Measurements from ENCODE around the gene SMC3.
"Not testable (repeated sequence)": the region's sequence is repeated elsewhere in the genome, so short reads cannot be mapped to it uniquely, and the experiment has no call there.

Gene SMC3

DNA sequence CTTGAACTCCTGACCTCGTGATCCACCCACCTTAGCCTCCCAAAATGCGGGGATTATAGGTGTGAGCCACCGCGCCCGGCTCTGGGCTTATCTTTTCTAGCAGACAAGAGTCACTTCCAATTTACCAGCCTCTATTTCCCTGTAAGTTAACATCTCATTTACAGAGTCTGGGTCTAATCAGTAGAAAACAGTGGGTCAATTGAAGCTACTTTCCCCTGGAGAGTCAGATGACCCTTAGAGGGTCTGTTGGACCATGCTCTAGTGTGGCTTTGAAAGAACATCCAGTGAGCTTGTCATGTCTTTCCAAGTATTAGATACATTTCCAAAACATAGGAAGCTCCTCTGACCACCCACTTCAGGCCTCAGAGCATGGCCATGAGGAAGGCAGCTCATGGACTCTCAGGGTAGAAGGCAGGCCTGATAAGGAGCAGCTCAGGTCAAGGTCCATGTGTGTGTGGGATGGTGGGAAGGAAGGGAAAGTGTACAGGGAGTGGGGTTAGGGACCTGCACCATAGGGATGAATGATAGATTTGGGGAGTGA lies 49.1 kb downstream of the SMC3 start:
- TF ChIP-seq, protein P1, sequence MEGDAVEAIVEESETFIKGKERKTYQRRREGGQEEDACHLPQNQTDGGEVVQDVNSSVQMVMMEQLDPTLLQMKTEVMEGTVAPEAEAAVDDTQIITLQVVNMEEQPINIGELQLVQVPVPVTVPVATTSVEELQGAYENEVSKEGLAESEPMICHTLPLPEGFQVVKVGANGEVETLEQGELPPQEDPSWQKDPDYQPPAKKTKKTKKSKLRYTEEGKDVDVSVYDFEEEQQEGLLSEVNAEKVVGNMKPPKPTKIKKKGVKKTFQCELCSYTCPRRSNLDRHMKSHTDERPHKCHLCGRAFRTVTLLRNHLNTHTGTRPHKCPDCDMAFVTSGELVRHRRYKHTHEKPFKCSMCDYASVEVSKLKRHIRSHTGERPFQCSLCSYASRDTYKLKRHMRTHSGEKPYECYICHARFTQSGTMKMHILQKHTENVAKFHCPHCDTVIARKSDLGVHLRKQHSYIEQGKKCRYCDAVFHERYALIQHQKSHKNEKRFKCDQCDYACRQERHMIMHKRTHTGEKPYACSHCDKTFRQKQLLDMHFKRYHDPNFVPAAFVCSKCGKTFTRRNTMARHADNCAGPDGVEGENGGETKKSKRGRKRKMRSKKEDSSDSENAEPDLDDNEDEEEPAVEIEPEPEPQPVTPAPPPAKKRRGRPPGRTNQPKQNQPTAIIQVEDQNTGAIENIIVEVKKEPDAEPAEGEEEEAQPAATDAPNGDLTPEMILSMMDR (IDR thresholded peaks at IDR 0.05; ENCODE audit: low read depth, low read length) = no peak
- Histone ChIP-seq H3K36me3 (no peaks in the 10 kb centered on the region), H3K27me3 (ENCODE audit: insufficient read depth, low read depth, severe bottlenecking) (no peaks in the 10 kb centered on the region), H3K9me3 (ENCODE audit: severe bottlenecking) (no peaks in the 10 kb centered on the region), H3K27ac (no peak overlapping the region), H3K4me3 (ENCODE audit: low read depth, low read length) (no peak overlapping the region)
- no peak for DNase-seq

DNA sequence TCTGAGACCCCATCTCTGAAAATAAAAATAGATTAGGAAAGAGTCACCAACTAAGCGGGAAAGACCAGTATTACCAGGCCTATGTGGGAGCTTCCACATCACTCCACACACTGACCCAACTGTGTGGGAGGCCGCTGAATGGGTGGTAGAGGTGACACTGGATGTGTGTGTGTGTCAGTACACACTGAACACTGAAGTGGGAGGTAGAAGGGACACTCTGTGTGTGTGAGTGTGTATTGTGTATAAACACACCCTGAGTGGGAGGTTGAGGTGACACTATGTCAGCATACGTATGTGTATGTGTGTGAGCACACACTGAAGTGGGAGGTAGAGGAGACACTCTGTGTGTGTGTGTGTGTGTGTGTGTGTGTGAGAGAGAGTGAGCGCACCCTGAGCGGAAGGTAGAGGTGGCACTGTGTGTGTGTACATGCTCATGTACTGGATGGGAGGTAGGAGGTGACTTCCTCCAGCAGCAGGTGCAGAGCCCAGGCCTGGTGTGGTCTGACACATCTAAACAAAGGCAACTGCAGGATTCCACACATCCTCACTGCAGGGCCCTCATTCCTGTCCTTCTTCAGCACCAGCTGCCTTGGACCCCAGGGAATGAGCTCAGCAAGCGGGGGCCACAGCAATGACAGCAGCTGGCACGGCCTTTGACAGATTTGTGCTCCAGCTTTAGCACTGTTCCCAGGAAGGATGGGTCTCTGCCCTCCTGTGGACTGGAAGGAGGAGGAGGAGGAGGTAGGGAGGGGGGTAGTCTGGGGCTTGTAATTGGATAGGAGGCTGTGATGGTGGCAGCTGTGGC lies 50.1 kb downstream of the SMC3 start:
- TF ChIP-seq, protein P1 (IDR thresholded peaks at IDR 0.05; ENCODE audit: low read depth, low read length) = no peak
- no peaks in the 10 kb centered on the region for H3K36me3 ChIP-seq
- no peaks in the 10 kb centered on the region for H3K9me3 ChIP-seq (ENCODE audit: severe bottlenecking)
- H3K4me3 ChIP-seq (ENCODE audit: low read depth, low read length) = no peak overlapping the region
- no peaks in the 10 kb centered on the region for H3K27me3 ChIP-seq (ENCODE audit: insufficient read depth, low read depth, severe bottlenecking)
- peak; percentile 23 for DNase-seq
- no peak overlapping the region for H3K27ac ChIP-seq

- H3K27me3 ChIP-seq (ENCODE audit: insufficient read depth, low read depth, severe bottlenecking) = no peaks in the 10 kb centered on the region
- peaks cover under 1% of the 10 kb centered on the region for H3K9me3 ChIP-seq (ENCODE audit: severe bottlenecking)
- no peaks in the 10 kb centered on the region for H3K36me3 ChIP-seq
- no peak overlapping the region for H3K27ac ChIP-seq
- no peak overlapping the region for H3K4me3 ChIP-seq (ENCODE audit: low read depth, low read length)
- TF ChIP-seq, protein P1 (IDR thresholded peaks at IDR 0.05; ENCODE audit: low read depth, low read length) = no peak
- no peak for DNase-seq
Measured at GRCh38 chr10:110618230-110618610, 50.7 kb downstream of the SMC3 start.

DNA sequence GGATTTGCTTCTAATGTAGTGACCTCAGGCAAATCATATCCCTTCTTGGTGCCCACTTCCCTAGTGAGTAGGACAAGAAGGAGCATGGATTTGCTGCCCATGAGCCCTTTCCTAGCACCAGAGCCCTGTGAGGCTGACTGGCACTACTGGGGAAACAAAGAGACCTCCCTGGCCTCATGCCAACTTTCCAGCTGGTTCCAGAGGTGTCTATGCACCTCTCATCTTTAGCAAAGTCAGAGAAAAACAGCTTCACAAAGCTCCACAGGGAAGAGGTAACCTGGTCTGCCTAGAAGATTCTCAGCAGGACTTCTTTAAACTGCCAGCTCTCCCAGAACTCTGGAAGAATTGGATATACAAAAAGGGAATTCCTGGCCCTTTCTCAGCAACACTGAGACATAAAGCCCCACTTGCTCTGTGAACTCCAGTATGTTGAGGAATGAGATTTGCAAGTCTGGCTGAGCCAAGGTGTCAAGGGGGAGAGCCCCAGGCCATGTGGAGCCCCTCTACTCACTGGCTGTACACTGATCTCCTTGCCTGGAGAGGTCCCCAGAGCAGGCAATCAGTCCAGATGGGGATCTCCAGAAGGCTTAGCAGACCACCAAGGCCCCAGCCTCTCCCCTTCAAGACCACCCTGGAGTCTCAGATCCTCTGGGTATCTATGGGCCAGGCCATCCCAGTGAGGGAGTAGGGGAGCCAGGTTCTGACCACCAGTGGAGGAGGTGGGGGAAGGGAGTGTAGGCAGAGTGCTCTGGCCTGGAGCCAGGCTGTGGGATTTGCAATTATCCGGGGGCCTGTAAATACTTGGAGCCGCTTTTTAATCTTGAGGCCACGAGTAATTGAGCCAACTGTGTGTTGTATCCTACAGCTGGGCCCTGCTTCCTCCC lies 52.3 kb downstream of the SMC3 start:
- TF ChIP-seq, protein P1 (IDR thresholded peaks at IDR 0.05; ENCODE audit: low read depth, low read length) = no peak
- H3K27ac ChIP-seq = 0 out of 2 replicates have a peak overlapping the region, but pooled peaks have one; percentile 5
- H3K9me3 ChIP-seq (ENCODE audit: severe bottlenecking) = peaks cover 3% of the 10 kb centered on the region
- DNase-seq = peak; percentile 82
- H3K4me3 ChIP-seq (ENCODE audit: low read depth, low read length) = no peak overlapping the region
- H3K27me3 ChIP-seq (ENCODE audit: insufficient read depth, low read depth, severe bottlenecking) = no peaks in the 10 kb centered on the region
- no peaks in the 10 kb centered on the region for H3K36me3 ChIP-seq

- no peak overlapping the region for H3K4me3 ChIP-seq (ENCODE audit: low read depth, low read length)
- H3K27ac ChIP-seq = no peak overlapping the region
- no peaks in the 10 kb centered on the region for H3K27me3 ChIP-seq (ENCODE audit: insufficient read depth, low read depth, severe bottlenecking)
- peaks cover 3% of the 10 kb centered on the region for H3K9me3 ChIP-seq (ENCODE audit: severe bottlenecking)
- TF ChIP-seq, protein P1 (IDR thresholded peaks at IDR 0.05; ENCODE audit: low read depth, low read length) = no peak
- no peaks in the 10 kb centered on the region for H3K36me3 ChIP-seq
- no peak for DNase-seq
Measured at GRCh38 chr10:110620398-110620719, 52.9 kb downstream of the SMC3 start.

DNA sequence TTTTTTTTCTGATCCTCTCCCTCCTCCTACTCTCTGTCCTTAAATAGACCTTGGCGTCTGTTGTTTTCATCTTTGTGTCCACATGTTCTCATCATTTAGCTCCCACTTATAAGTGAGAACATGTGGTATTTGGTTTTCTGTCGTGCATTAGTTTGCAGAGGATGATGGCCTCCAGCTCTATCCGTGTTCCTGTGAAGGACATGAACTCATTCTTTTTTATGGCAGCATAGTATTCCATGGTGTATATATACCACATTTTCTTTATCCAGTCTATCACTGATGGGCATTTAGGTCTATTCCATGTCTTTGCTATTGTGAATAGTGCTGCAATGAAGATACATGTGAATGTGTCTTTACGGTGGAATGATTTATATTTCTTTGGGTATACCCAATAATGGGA lies 55.8 kb downstream of the SMC3 start:
- H3K4me3 ChIP-seq (ENCODE audit: low read depth, low read length); H3K9me3 ChIP-seq (ENCODE audit: severe bottlenecking); H3K27me3 ChIP-seq (ENCODE audit: insufficient read depth, low read depth, severe bottlenecking): not testable (repeated sequence)

More for the DNA sequence above, 55.8 kb downstream of the SMC3 start:
- H3K36me3 ChIP-seq, DNase-seq, H3K27ac ChIP-seq: not testable (repeated sequence)

Measured in WERI-Rb-1 (cell line).